Gastroesophageal sphincter (tissue), 4 donors: ENCODE measurements around the gene OR13A1. TPM values are rescaled to one million over a fixed set of nuclear protein-coding genes. Genes with fewer than 3 reads are reported as not detected.

ENCODE experiments used
- ATAC-seq: fragments of 150-250 bp; one replicate; pipeline ENCODE4 v1.9.1; 2016; ENCODE audit warnings: mild to moderate bottlenecking, moderate library complexity
- H3K27ac ChIP-seq, 4 donors: fragments of 200-600 bp; sonication (generic) in 3 of 4; 1 replicate in 3 of 4; 2 replicates in 1 of 4; pipeline ENCODE4 v1.5.1; 2016 to 2019
- H3K27me3 ChIP-seq: fragments of 200-600 bp; sonication (generic); one replicate; pipeline ENCODE4 v1.5.1; 2019
- H3K36me3 ChIP-seq, 2 donors: fragments of 200-600 bp; sonication (generic); one replicate each; pipeline ENCODE4 v1.5.1; 2019; ENCODE audit warnings: control low read depth in 1 of 2
- H3K4me1 ChIP-seq, 3 donors: fragments of 200-600 bp; sonication (generic); 1 replicate in 2 of 3; 2 replicates in 1 of 3; pipeline ENCODE4 v1.5.1; 2016 to 2019; ENCODE audit warnings: control low read depth in 2 of 3
- H3K4me3 ChIP-seq, 2 donors: fragments of 200-600 bp; sonication (generic); one replicate each; pipeline ENCODE4 v1.5.1; 2019; ENCODE audit warnings: mild to moderate bottlenecking in 1 of 2, moderate library complexity in 1 of 2
- H3K9me3 ChIP-seq, 3 donors: fragments of 200-600 bp; sonication (generic); one replicate each; pipeline ENCODE4 v1.5.1; 2017 to 2019; ENCODE audit warnings: control low read depth in 2 of 3
- CTCF ChIP-seq, 4 experiments: fragments of 200-600 bp in 2 of 4; fragments of 450-650 bp in 2 of 4; sonication (generic) in 1 of 4; IDR thresholded peaks; one replicate each; pipeline ENCODE4 v1.5.1; 2017 to 2019; ENCODE audit warnings: antibody characterized with exemption in 4 of 4, mild to moderate bottlenecking in 2 of 4, moderate library complexity in 2 of 4
- EP300 ChIP-seq: sonication (generic); formaldehyde crosslinking; IDR thresholded peaks from one replicate; pipeline ENCODE4 v1.6.1; 2017; ENCODE audit warnings: antibody characterized with exemption, mild to moderate bottlenecking
- POLR2A ChIP-seq, 2 donors: fragments of 450-650 bp; IDR thresholded peaks; one replicate each; pipeline ENCODE4 v1.6.1; 2017; ENCODE audit warnings: antibody characterized with exemption in 2 of 2, mild to moderate bottlenecking in 2 of 2, moderate library complexity in 1 of 2
- POLR2AphosphoS5 ChIP-seq: sonication (generic); formaldehyde crosslinking; IDR thresholded peaks from one replicate; pipeline ENCODE4 v1.6.1; 2017; ENCODE audit warnings: antibody characterized with exemption
- WGBS, 2 donors: methylation state at CpG; one replicate each; pipeline ENCODE4 v1.1.5; 2018; ENCODE audit warnings: low coverage in 1 of 2; 5-methylcytosine and 5-hydroxymethylcytosine counted together
- total RNA-seq, 4 donors: library from RNA; depleted of rRNA; stranded (reverse); fragments of >200 nt; gene quantifications; one replicate each; pipeline ENCODE4 v1.1.0, GENCODE V29; 2016

Gene OR13A1
- total RNA-seq, 4 donors from 2014 or later: not detected

- no peak overlapping the region for H3K27ac ChIP-seq
- 27 to 45% methylated on average over 2 of the region's 2 CpGs for WGBS, 2 donors
- H3K27me3 ChIP-seq: no peaks in the 10 kb centered on the region
- no peak for ATAC-seq
- no peak for TF ChIP-seq POLR2AphosphoS5
- TF ChIP-seq CTCF (IDR thresholded peaks at IDR 0.05): no peak
- TF ChIP-seq POLR2A (IDR thresholded peaks at IDR 0.05): no peak
- no peak for TF ChIP-seq EP300
- no peaks in the 10 kb centered on the region for H3K4me1 ChIP-seq
- H3K4me3 ChIP-seq: no peak overlapping the region
- H3K36me3 ChIP-seq: no peaks in the 10 kb centered on the region
- H3K9me3 ChIP-seq: no peaks in the 10 kb centered on the region
These were observed 57.8 kb downstream of the OR13A1 start for GRCh38 chr10:45257600-45257999.

- no peak for ATAC-seq
These were observed 59.2 kb downstream of the OR13A1 start for GRCh38 chr10:45256246-45256645.

GRCh38 chr10:45255706-45256105, 59.7 kb downstream of the OR13A1 start:
- 67 to 83% methylated on average over 1 of the region's 1 CpG for WGBS, 2 donors
- TF ChIP-seq POLR2A (IDR thresholded peaks at IDR 0.05): no peak
- no peak for TF ChIP-seq POLR2AphosphoS5
- TF ChIP-seq EP300: no peak
- TF ChIP-seq CTCF (IDR thresholded peaks at IDR 0.05): no peak
- H3K27me3 ChIP-seq: no peaks in the 10 kb centered on the region
- no peak overlapping the region for H3K4me3 ChIP-seq
- no peaks in the 10 kb centered on the region for H3K36me3 ChIP-seq
- no peak overlapping the region for H3K27ac ChIP-seq
- no peaks in the 10 kb centered on the region for H3K4me1 ChIP-seq
- H3K9me3 ChIP-seq: no peaks in the 10 kb centered on the region
- ATAC-seq: no peak

More at GRCh38 chr10:45256246-45256645, 59.2 kb downstream of the OR13A1 start:
- Histone ChIP-seq H3K4me1 (no peaks in the 10 kb centered on the region), H3K27me3 (no peaks in the 10 kb centered on the region), H3K9me3 (no peaks in the 10 kb centered on the region), H3K27ac (no peak overlapping the region), H3K4me3 (no peak overlapping the region), H3K36me3 (no peaks in the 10 kb centered on the region)
- TF ChIP-seq EP300: no peak
- no peak for TF ChIP-seq POLR2AphosphoS5
- TF ChIP-seq POLR2A (IDR thresholded peaks at IDR 0.05): no peak

GRCh38 chr10:45254892-45255291, 60.5 kb downstream of the OR13A1 start:
- H3K4me3 ChIP-seq: no peak overlapping the region
- ATAC-seq: no peak
- no peak for TF ChIP-seq EP300
- no peak for TF ChIP-seq POLR2A (IDR thresholded peaks at IDR 0.05)
- TF ChIP-seq POLR2AphosphoS5: no peak
- TF ChIP-seq CTCF (IDR thresholded peaks at IDR 0.05): no peak
- no peaks in the 10 kb centered on the region for H3K36me3 ChIP-seq
- no peaks in the 10 kb centered on the region for H3K9me3 ChIP-seq
- H3K4me1 ChIP-seq: peaks cover 0 to 5% (median 0%) of the 10 kb centered on the region in 3 donors
- H3K27me3 ChIP-seq: no peaks in the 10 kb centered on the region
- H3K27ac ChIP-seq: no peak overlapping the region

- no peak for TF ChIP-seq EP300
- TF ChIP-seq CTCF (IDR thresholded peaks at IDR 0.05): no peak
- no peak for TF ChIP-seq POLR2A (IDR thresholded peaks at IDR 0.05)
- TF ChIP-seq POLR2AphosphoS5: no peak
- Histone ChIP-seq H3K27me3 (peaks cover 4% of the 10 kb centered on the region), H3K27ac (no peak overlapping the region), H3K36me3 (no peaks in the 10 kb centered on the region), H3K4me3 (no peak overlapping the region), H3K4me1 (peaks cover 0 to 5% (median 0%) of the 10 kb centered on the region in 3 donors), H3K9me3 (no peaks in the 10 kb centered on the region)
- ATAC-seq: no peak
- 33% methylated on average over 2 of the region's 2 CpGs; no CpG with 5 or more reads in 1 of the 2 donors for WGBS, 2 donors
These were observed 62.1 kb downstream of the OR13A1 start for GRCh38 chr10:45253183-45253914.

Other genes starting within 250 kb of the OR13A1 start
- 10 to 100 TPM; 13.7 to 46.4 (median 17.9) TPM for gene ALOX5, start 58.6 kb upstream of the OR13A1 start, total RNA-seq